Mesenchymal stem cell (in vitro differentiated cells and primary cell): Measurements from ENCODE around the gene DNAH2.
A peak's percentile ranks its signal among the peaks of the same experiment; 100 is the strongest.
"Not testable (repeated sequence)": the region's sequence is repeated elsewhere in the genome, so short reads cannot be mapped to it uniquely, and the experiment has no call there.

Source experiments
- DNase-seq: peaks from one replicate; pipeline ENCODE4 v3.0.0-alpha.2; 2013
- H2AFZ ChIP-seq: one replicate; pipeline ENCODE4 v1.6.1; 2013; ENCODE audit warnings: low read depth, mild to moderate bottlenecking, control low read depth, inconsistent platforms, low read length, moderate library complexity
- H2AK5ac ChIP-seq: 2 replicates; pipeline ENCODE4 v1.6.1; 2013; ENCODE audit warnings: low read length, moderate library complexity, mild to moderate bottlenecking, inconsistent platforms; ENCODE audit not compliant: severe bottlenecking
- H2BK120ac ChIP-seq: one replicate; pipeline ENCODE4 v1.6.1; 2013; ENCODE audit warnings: low read depth, mild to moderate bottlenecking, inconsistent platforms, low read length, moderate library complexity
- H2BK12ac ChIP-seq, 2 experiments: one replicate each; pipeline ENCODE4 v1.6.1; 2013; ENCODE audit warnings: inconsistent platforms in 2 of 2, low read length in 2 of 2, mild to moderate bottlenecking in 2 of 2, moderate library complexity in 2 of 2, control low read depth in 1 of 2
- H2BK15ac ChIP-seq: one replicate; pipeline ENCODE4 v1.6.1; 2013; ENCODE audit warnings: mild to moderate bottlenecking, low read depth, inconsistent platforms; ENCODE audit not compliant: poor library complexity, severe bottlenecking
- H2BK5ac ChIP-seq: 2 replicates; pipeline ENCODE4 v1.6.1; 2013; ENCODE audit warnings: low read depth, mild to moderate bottlenecking, low read length, control low read depth, inconsistent platforms; ENCODE audit not compliant: poor library complexity, severe bottlenecking
- H3K14ac ChIP-seq, 2 experiments: one replicate each; pipeline ENCODE4 v1.6.1; 2013; ENCODE audit warnings: inconsistent platforms in 2 of 2, low read length in 2 of 2, control low read depth in 1 of 2, mild to moderate bottlenecking in 1 of 2, moderate library complexity in 1 of 2
- H3K18ac ChIP-seq, 2 experiments: one replicate each; pipeline ENCODE4 v1.6.1; 2013; ENCODE audit warnings: inconsistent platforms in 2 of 2, low read length in 2 of 2, control low read depth in 1 of 2, low read depth in 1 of 2, mild to moderate bottlenecking in 1 of 2
- H3K23ac ChIP-seq, 2 experiments: one replicate each; pipeline ENCODE4 v1.6.1; 2013; ENCODE audit warnings: inconsistent platforms in 2 of 2, low read length in 2 of 2, mild to moderate bottlenecking in 2 of 2, moderate library complexity in 2 of 2, control low read depth in 1 of 2
- H3K27ac ChIP-seq: 2 replicates; pipeline ENCODE4 v1.5.1; 2013; ENCODE audit warnings: mild to moderate bottlenecking, moderate library complexity, low read length, control low read depth, inconsistent platforms; ENCODE audit not compliant: poor library complexity, severe bottlenecking
- H3K27me3 ChIP-seq, 2 experiments: 2 replicates each; pipeline versions ENCODE4 v1.6.1 to v1.7.0; 2013; ENCODE audit warnings: low read length in 2 of 2, mild to moderate bottlenecking in 2 of 2, moderate library complexity in 2 of 2, control low read depth in 1 of 2, inconsistent platforms in 1 of 2; ENCODE audit not compliant: control insufficient read depth in 1 of 2, insufficient read depth in 1 of 2
- H3K36me3 ChIP-seq, 2 experiments: 2 replicates each; pipeline versions ENCODE4 v1.6.1 to v1.7.0; 2013; ENCODE audit warnings: low read length in 2 of 2, control low read depth in 1 of 2, inconsistent platforms in 1 of 2, low read depth in 1 of 2, mild to moderate bottlenecking in 1 of 2; ENCODE audit not compliant: insufficient read depth in 2 of 2, control insufficient read depth in 1 of 2
- H3K4ac ChIP-seq, 2 experiments: one replicate each; pipeline ENCODE4 v1.6.1; 2013; ENCODE audit warnings: inconsistent platforms in 2 of 2, low read length in 2 of 2, mild to moderate bottlenecking in 2 of 2, moderate library complexity in 2 of 2, control low read depth in 1 of 2, low read depth in 1 of 2
- H3K4me1 ChIP-seq: 2 replicates; pipeline ENCODE4 v1.6.1; 2013; ENCODE audit warnings: low read depth, low read length, control low read depth; ENCODE audit not compliant: control insufficient read depth, insufficient read depth
- H3K4me2 ChIP-seq: 2 replicates; pipeline ENCODE4 v1.6.1; 2013; ENCODE audit warnings: low read length, mild to moderate bottlenecking, inconsistent platforms; ENCODE audit not compliant: poor library complexity, severe bottlenecking
- H3K4me3 ChIP-seq, 2 experiments: 2 replicates each; pipeline versions ENCODE4 v1.5.1 to v1.7.0; 2013; ENCODE audit warnings: low read length in 2 of 2, mild to moderate bottlenecking in 2 of 2, control low read depth in 1 of 2, low read depth in 1 of 2; ENCODE audit not compliant: insufficient read depth in 1 of 2
- H3K79me1 ChIP-seq: replicated peaks from 2 replicates; pipeline ENCODE4 v1.6.1; 2013; ENCODE audit warnings: mild to moderate bottlenecking, control low read depth, low read length, inconsistent platforms; ENCODE audit not compliant: poor library complexity, severe bottlenecking
- H3K9ac ChIP-seq: 2 replicates; pipeline ENCODE4 v1.7.0; 2013; ENCODE audit warnings: mild to moderate bottlenecking, low read length, moderate library complexity
- H3K9me3 ChIP-seq: 2 replicates; pipeline ENCODE4 v1.7.0; 2013; ENCODE audit warnings: mild to moderate bottlenecking, low read length; ENCODE audit not compliant: control insufficient read depth
- H4K8ac ChIP-seq: one replicate; pipeline ENCODE4 v1.6.1; 2013; ENCODE audit warnings: inconsistent platforms, mild to moderate bottlenecking, low read length, moderate library complexity
- H4K91ac ChIP-seq: one replicate; pipeline ENCODE4 v1.6.1; 2013; ENCODE audit warnings: mild to moderate bottlenecking, low read length, inconsistent platforms
- WGBS: methylation state at CpG from one replicate; pipeline ENCODE4 v1.1.7; 2013; ENCODE audit warnings: mixed read lengths; 5-methylcytosine and 5-hydroxymethylcytosine counted together

The DNAH2 gene

DNA sequence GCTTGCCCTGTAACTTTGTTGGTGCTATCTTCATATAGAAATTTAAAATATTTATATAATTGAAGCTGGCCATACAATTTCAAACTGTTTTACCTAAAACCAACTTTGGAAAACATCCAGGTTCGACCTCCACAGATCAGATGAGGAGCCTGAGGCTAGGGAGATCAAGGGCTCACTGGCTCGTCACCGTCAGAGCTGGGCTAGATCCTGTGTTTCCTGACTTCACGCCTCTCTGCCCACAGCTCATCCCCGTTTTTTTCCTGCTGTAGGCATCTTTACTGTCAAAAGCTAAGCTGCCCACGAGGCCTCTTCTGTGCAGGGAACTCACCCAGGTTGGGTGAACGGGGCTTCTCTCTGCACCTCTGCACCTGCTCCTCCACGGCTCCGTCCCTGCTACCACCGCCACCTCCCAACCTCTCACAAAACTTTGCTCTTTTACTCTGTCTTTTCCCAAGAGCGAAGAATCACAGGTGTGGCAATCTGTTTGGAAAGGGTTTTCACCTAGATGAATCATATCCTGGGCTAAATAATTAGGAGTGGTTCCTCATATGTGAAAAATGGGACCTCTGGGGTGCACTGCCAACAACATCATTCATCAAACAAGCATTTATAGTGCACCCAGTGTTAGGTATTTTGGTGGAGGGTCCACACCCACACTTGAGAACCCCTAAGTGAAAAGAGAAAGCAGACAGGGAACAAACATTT, 91.7 kb downstream of the DNAH2 start:
- no peak overlapping the region for H3K4me3 ChIP-seq
- no peak overlapping the region for H4K8ac ChIP-seq
- no peak overlapping the region for H2AFZ ChIP-seq
- peaks cover 22 to 23% of the 10 kb centered on the region in 2 experiments for H3K27me3 ChIP-seq
- no peak overlapping the region for H3K4ac ChIP-seq
- no peak overlapping the region for H2BK12ac ChIP-seq
- H3K27ac ChIP-seq: no peak overlapping the region
- H3K23ac ChIP-seq: no peak overlapping the region
- H3K14ac ChIP-seq: no peak overlapping the region
- 70% methylated on average over 10 of the region's 11 CpGs for WGBS
- H3K4me2 ChIP-seq: no peak overlapping the region
- DNase-seq: no peak
- H3K18ac ChIP-seq: no peak overlapping the region
- H2AK5ac ChIP-seq: no peak overlapping the region
- no peaks in the 10 kb centered on the region for H3K36me3 ChIP-seq
- no peak overlapping the region for H4K91ac ChIP-seq
- no peak overlapping the region for H2BK5ac ChIP-seq
- no peaks in the 10 kb centered on the region for H3K9me3 ChIP-seq
- H2BK120ac ChIP-seq: no peak overlapping the region
- H3K9ac ChIP-seq: no peak overlapping the region
- H3K79me1 ChIP-seq: no peaks in the 10 kb centered on the region
- peaks cover 2% of the 10 kb centered on the region for H3K4me1 ChIP-seq
- no peak overlapping the region for H2BK15ac ChIP-seq

- H2AFZ ChIP-seq, H3K4me3 ChIP-seq, H3K4ac ChIP-seq, H2BK5ac ChIP-seq, H2BK120ac ChIP-seq, H2BK15ac ChIP-seq, H3K36me3 ChIP-seq, H3K14ac ChIP-seq, H4K91ac ChIP-seq, H3K9me3 ChIP-seq, H3K27ac ChIP-seq, H3K79me1 ChIP-seq, H3K4me2 ChIP-seq, H3K9ac ChIP-seq, H3K4me1 ChIP-seq, H2AK5ac ChIP-seq, H4K8ac ChIP-seq, H2BK12ac ChIP-seq, H3K23ac ChIP-seq: not testable (repeated sequence)
- 84% methylated on average over 9 of the region's 9 CpGs for WGBS
- peaks cover 21 to 23% of the 10 kb centered on the region in 2 experiments for H3K27me3 ChIP-seq
- peak overlapping the region in 1 of 2 experiments; percentile 22 for H3K18ac ChIP-seq
- peak; percentile 37 for DNase-seq
Measured at GRCh38 chr17:7809791-7810343, 92.3 kb downstream of the DNAH2 start.

GRCh38 chr17:7811251-7811650, 93.7 kb downstream of the DNAH2 start:
- Histone ChIP-seq H3K4ac (no peak overlapping the region), H2BK15ac (no peak overlapping the region), H3K27me3 (peaks cover 29 to 30% of the 10 kb centered on the region in 2 experiments), H3K4me3 (no peak overlapping the region), H4K8ac (no peak overlapping the region), H2AK5ac (no peak overlapping the region), H3K36me3 (no peaks in the 10 kb centered on the region), H3K14ac (no peak overlapping the region), H2AFZ (no peak overlapping the region), H4K91ac (no peak overlapping the region), H3K4me1 (peaks cover 2% of the 10 kb centered on the region), H3K9ac (no peak overlapping the region), H3K4me2 (no peak overlapping the region), H2BK12ac (no peak overlapping the region), H3K27ac (no peak overlapping the region), H3K23ac (no peak overlapping the region), H2BK120ac (no peak overlapping the region), H3K18ac (no peak overlapping the region), H3K9me3 (no peaks in the 10 kb centered on the region), H3K79me1 (no peaks in the 10 kb centered on the region), H2BK5ac (no peak overlapping the region)
- no peak for DNase-seq
- WGBS: 89% methylated on average over 3 of the region's 3 CpGs

GRCh38 chr17:7814969-7815368, 97.4 kb downstream of the DNAH2 start:
- Histone ChIP-seq H3K27me3 (peaks cover 41 to 49% of the 10 kb centered on the region in 2 experiments), H3K4me1 (no peaks in the 10 kb centered on the region), H3K23ac (no peak overlapping the region), H2BK12ac (no peak overlapping the region), H3K4ac (no peak overlapping the region), H3K18ac (no peak overlapping the region), H3K36me3 (no peaks in the 10 kb centered on the region), H3K14ac (no peak overlapping the region), H4K8ac (no peak overlapping the region), H4K91ac (no peak overlapping the region), H2AK5ac (no peak overlapping the region), H3K9me3 (no peaks in the 10 kb centered on the region), H2BK15ac (no peak overlapping the region), H3K4me3 (no peak overlapping the region), H3K27ac (no peak overlapping the region), H2BK120ac (no peak overlapping the region), H2AFZ (no peak overlapping the region), H3K79me1 (no peaks in the 10 kb centered on the region), H3K4me2 (no peak overlapping the region), H3K9ac (no peak overlapping the region), H2BK5ac (no peak overlapping the region)
- WGBS: 96% methylated on average over 5 of the region's 5 CpGs
- no peak for DNase-seq
